ENCODE results near the gene PKLR. TPM values are rescaled to one million over a fixed set of nuclear protein-coding genes. Genes with fewer than 3 reads are reported as not detected.

Gene PKLR
- total RNA-seq, 1 experiment from 2014 or later: not detected

DNA sequence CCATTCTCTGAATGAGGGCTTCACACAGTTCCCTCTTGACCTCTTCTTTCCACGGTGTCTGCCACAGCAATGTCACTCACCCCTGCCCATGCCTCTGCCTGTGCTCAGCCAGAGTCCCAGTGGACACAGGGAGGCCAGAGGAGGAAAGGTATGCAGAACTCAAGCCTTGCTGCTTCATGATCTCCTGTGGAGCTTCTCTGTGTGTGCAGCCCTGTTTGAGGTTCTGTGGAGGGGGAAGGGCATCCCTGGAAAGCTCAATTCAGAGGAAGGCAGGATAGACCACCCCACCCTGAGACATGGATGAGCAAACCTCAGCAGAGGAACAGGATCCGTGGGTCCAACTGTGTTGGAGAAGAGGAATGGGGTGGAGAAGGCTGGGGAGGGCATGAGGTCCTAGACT, 22.0 kb downstream of the PKLR start:
- H3K9me3 ChIP-seq: no peaks in the 10 kb centered on the region
- intact Hi-C loops (cut with micrococcal nuclease; ENCODE audit: unreplicated experiment): no loop called here
- no peak overlapping the region for H3K4me3 ChIP-seq (ENCODE audit: low read depth, low read length)
- DNase-seq: no peak
- Mint-ChIP-seq H3K4me3 (ENCODE audit: unreplicated experiment) (no peak overlapping the region), H3K4me1 (ENCODE audit: low read depth, unreplicated experiment) (peaks cover 17% of the 10 kb centered on the region), H3K27ac (ENCODE audit: unreplicated experiment) (no peak overlapping the region), H3K9me3 (ENCODE audit: unreplicated experiment) (no peaks in the 10 kb centered on the region), H3K27me3 (ENCODE audit: insufficient read depth, unreplicated experiment) (no peaks in the 10 kb centered on the region), H3K36me3 (ENCODE audit: insufficient read depth, unreplicated experiment) (peaks cover 22% of the 10 kb centered on the region)
- H3K36me3 ChIP-seq (ENCODE audit: control insufficient read depth, insufficient read depth, low read length): peaks cover 2% of the 10 kb centered on the region; the same call in 1 of the 2 replicates
- TF ChIP-seq CTCF (IDR thresholded peaks at IDR 0.05; ENCODE audit: insufficient read depth in 1 of 2, low read depth in 1 of 2, low read length in 1 of 2, severe bottlenecking in 1 of 2, unreplicated experiment in 1 of 2): no peak
- CTCF ChIA-PET: interaction anchor here (1.4 kb wide), 1 partner anchor 44 kb away, joined by 20 read pairs; no protein-coding TSS in a partner anchor
- POLR2A ChIA-PET: no interaction called here
- H3K4me1 ChIP-seq: 0 out of 2 replicates have a peak, but pooled peaks cover 4% of the 10 kb centered on the region
- no TSS peak for BruUV-seq (replicated peaks)
- no peaks in the 10 kb centered on the region for H3K27me3 ChIP-seq (replicated peaks; ENCODE audit: control insufficient read depth, insufficient read depth, low read length)

DNA sequence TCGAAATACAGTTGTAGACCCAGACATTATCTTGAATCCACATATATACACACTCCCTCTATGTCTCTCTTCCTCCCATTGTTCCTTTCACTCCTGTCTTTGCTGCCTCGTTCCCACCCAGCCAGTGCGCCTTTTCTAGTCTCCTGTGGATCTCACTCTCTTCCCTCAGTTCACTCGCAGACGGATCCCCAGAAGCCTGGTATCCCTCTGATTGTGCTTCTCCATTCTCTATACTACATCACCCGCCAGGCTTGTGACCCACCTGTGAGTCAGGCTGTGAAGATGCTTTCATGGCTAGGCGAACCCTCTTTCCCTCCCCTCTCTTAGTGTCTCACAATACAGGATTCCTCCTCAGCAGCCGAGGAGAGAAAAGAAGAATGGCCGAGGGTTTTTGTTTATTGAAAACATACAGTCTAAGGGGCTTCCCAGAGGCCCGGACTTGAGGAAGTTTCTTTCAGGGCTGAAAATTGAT, 22.5 kb downstream of the PKLR start:
- peaks cover 2% of the 10 kb centered on the region; the same call in 1 of the 2 replicates for H3K36me3 ChIP-seq (ENCODE audit: control insufficient read depth, insufficient read depth, low read length)
- ChIA-PET CTCF (interaction anchor here (0.6 to 1.4 kb wide), 5 partner anchors 17 to 45 kb away, joined by 3 to 20 read pairs (median 4); partner anchors contain the start of genes FDPS and SCAMP3), POLR2A (interaction anchor here (1.0 kb wide), 1 partner anchor 44 kb away, joined by 3 read pairs; no protein-coding TSS in a partner anchor)
- H3K27me3 ChIP-seq (replicated peaks; ENCODE audit: control insufficient read depth, insufficient read depth, low read length): no peaks in the 10 kb centered on the region
- TSS peak; percentile 12 for BruUV-seq (replicated peaks)
- Mint-ChIP-seq H3K36me3 (ENCODE audit: insufficient read depth, unreplicated experiment) (peaks cover 22% of the 10 kb centered on the region), H3K4me3 (ENCODE audit: unreplicated experiment) (peak overlapping the region; percentile 47), H3K9me3 (ENCODE audit: unreplicated experiment) (no peaks in the 10 kb centered on the region), H3K27me3 (ENCODE audit: insufficient read depth, unreplicated experiment) (no peaks in the 10 kb centered on the region), H3K27ac (ENCODE audit: unreplicated experiment) (no peak overlapping the region), H3K4me1 (ENCODE audit: low read depth, unreplicated experiment) (peaks cover 17% of the 10 kb centered on the region)
- 0 out of 2 replicates have a peak, but pooled peaks cover 7% of the 10 kb centered on the region for H3K4me1 ChIP-seq
- no peaks in the 10 kb centered on the region for H3K9me3 ChIP-seq
- intact Hi-C loops (cut with micrococcal nuclease; ENCODE audit: unreplicated experiment): loop anchor here (1.0 kb wide), 2 partner anchors 28 to 30 kb away; partner anchors contain the start of gene FDPS
- TF ChIP-seq CTCF (IDR thresholded peaks at IDR 0.05; ENCODE audit: insufficient read depth in 1 of 2, low read depth in 1 of 2, low read length in 1 of 2, severe bottlenecking in 1 of 2, unreplicated experiment in 1 of 2): no peak
- DNase-seq: no peak
- H3K4me3 ChIP-seq (ENCODE audit: low read depth, low read length): peak overlapping the region; percentile 87

- DNase-seq: peak; percentile 83 to 87
- intact Hi-C loops (cut with micrococcal nuclease; ENCODE audit: unreplicated experiment): loop anchor here (1.0 kb wide), 3 partner anchors 28 to 45 kb away; partner anchors contain the start of gene FDPS
- no peak overlapping the region for H3K27ac Mint-ChIP-seq (ENCODE audit: unreplicated experiment)
- H3K36me3 Mint-ChIP-seq (ENCODE audit: insufficient read depth, unreplicated experiment): peaks cover 27% of the 10 kb centered on the region
- CTCF ChIA-PET: interaction anchor here (0.6 to 1.4 kb wide), 8 partner anchors 16 to 472 kb away, joined by 3 to 20 read pairs (median 5); partner anchors contain the start of genes FDPS and SCAMP3
- 0 out of 2 replicates have a peak, but pooled peaks cover 8% of the 10 kb centered on the region for H3K4me1 ChIP-seq
- POLR2A ChIA-PET: interaction anchor here (0.5 to 1.0 kb wide), 3 partner anchors 45 to 656 kb away, joined by 3 to 6 read pairs (median 3); partner anchors contain the start of gene KHDC4
- H3K4me3 ChIP-seq (ENCODE audit: low read depth, low read length): peak overlapping the region; percentile 87
- H3K9me3 ChIP-seq: no peaks in the 10 kb centered on the region
- H3K27me3 ChIP-seq (replicated peaks; ENCODE audit: control insufficient read depth, insufficient read depth, low read length): no peaks in the 10 kb centered on the region
- peaks cover 17% of the 10 kb centered on the region for H3K4me1 Mint-ChIP-seq (ENCODE audit: low read depth, unreplicated experiment)
- no TSS peak for BruUV-seq (replicated peaks)
- peak overlapping the region; percentile 47 for H3K4me3 Mint-ChIP-seq (ENCODE audit: unreplicated experiment)
- H3K36me3 ChIP-seq (ENCODE audit: control insufficient read depth, insufficient read depth, low read length): peaks cover 2% of the 10 kb centered on the region; the same call in 1 of the 2 replicates
- peak; percentile 43 to 63 for TF ChIP-seq CTCF (IDR thresholded peaks at IDR 0.05; ENCODE audit: insufficient read depth in 1 of 2, low read depth in 1 of 2, low read length in 1 of 2, severe bottlenecking in 1 of 2, unreplicated experiment in 1 of 2)
- no peaks in the 10 kb centered on the region for H3K9me3 Mint-ChIP-seq (ENCODE audit: unreplicated experiment)
- H3K27me3 Mint-ChIP-seq (ENCODE audit: insufficient read depth, unreplicated experiment): no peaks in the 10 kb centered on the region
Measured at GRCh38 chr1:155277902-155278688, 23.1 kb downstream of the PKLR start.

Measured in Caco-2 (cell line).